ENCODE data around the gene POC1B.

DNA sequence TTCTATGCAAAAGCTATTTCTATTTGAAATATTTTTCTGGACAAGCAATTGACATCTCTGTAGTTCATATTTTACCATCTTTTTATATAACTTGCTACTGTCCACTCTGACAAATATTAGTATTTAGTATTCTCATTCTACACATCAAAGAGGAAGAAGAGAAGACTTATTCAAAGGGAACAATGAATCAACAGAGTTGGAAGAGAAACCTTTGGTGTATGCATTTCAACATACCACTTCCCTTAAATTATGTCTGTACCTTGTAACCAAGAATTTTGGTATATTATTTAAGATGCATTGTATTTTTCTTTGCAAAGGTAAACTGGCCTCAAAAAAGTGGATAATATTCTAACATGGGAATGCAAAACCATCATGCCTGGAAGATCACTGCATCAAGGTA, 101.5 kb downstream of the POC1B start:
- TF ChIP-seq, protein P1, sequence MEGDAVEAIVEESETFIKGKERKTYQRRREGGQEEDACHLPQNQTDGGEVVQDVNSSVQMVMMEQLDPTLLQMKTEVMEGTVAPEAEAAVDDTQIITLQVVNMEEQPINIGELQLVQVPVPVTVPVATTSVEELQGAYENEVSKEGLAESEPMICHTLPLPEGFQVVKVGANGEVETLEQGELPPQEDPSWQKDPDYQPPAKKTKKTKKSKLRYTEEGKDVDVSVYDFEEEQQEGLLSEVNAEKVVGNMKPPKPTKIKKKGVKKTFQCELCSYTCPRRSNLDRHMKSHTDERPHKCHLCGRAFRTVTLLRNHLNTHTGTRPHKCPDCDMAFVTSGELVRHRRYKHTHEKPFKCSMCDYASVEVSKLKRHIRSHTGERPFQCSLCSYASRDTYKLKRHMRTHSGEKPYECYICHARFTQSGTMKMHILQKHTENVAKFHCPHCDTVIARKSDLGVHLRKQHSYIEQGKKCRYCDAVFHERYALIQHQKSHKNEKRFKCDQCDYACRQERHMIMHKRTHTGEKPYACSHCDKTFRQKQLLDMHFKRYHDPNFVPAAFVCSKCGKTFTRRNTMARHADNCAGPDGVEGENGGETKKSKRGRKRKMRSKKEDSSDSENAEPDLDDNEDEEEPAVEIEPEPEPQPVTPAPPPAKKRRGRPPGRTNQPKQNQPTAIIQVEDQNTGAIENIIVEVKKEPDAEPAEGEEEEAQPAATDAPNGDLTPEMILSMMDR (IDR thresholded peaks at IDR 0.05; ENCODE audit: low read depth, low read length), result no peak
- TF ChIP-seq POLR2A (IDR thresholded peaks at IDR 0.05; ENCODE audit: extremely low read depth, insufficient read length) (no peak), MAX (IDR thresholded peaks at IDR 0.05; ENCODE audit: low read depth, low read length) (no peak)

Measured in NB4 (cell line).